ENCODE data around the gene YIPF3.
"Not testable (repeated sequence)": the region's sequence is repeated elsewhere in the genome, so short reads cannot be mapped to it uniquely, and the experiment has no call there.

Gene YIPF3

GRCh38 chr6:43504756-43505593 lies 11.8 kb downstream of the YIPF3 start:
- TF ChIP-seq, protein P1, sequence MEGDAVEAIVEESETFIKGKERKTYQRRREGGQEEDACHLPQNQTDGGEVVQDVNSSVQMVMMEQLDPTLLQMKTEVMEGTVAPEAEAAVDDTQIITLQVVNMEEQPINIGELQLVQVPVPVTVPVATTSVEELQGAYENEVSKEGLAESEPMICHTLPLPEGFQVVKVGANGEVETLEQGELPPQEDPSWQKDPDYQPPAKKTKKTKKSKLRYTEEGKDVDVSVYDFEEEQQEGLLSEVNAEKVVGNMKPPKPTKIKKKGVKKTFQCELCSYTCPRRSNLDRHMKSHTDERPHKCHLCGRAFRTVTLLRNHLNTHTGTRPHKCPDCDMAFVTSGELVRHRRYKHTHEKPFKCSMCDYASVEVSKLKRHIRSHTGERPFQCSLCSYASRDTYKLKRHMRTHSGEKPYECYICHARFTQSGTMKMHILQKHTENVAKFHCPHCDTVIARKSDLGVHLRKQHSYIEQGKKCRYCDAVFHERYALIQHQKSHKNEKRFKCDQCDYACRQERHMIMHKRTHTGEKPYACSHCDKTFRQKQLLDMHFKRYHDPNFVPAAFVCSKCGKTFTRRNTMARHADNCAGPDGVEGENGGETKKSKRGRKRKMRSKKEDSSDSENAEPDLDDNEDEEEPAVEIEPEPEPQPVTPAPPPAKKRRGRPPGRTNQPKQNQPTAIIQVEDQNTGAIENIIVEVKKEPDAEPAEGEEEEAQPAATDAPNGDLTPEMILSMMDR (IDR thresholded peaks at IDR 0.05; ENCODE audit: low read depth, low read length) = no peak
- H3K4me3 ChIP-seq (ENCODE audit: low read depth, low read length) = no peak overlapping the region
- no peak for DNase-seq (ENCODE audit: low read depth, low spot score)
- in situ Hi-C loops (cut with HindIII; ENCODE audit: low sequenced_read_pairs) = no loop called here

DNA sequence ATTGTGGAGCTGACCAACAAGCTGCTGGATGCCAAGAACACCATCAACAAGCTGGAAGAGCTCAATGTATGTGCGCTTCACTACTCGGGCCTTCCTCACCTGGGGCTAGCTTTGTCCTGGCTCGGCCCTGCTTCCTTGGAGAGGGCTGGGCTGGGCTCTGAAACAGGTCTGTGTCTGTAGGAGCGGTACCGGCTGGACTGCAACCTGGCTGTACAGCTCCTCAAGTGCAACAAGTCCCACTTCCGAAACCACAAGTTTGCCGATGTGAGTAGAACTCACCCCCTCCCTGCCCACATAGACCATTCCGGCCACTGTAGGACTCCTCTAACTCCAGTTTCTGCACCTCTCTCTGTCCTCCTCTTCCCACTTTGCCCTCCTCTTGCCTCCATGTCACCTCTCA lies 13.3 kb downstream of the YIPF3 start:
- no peak overlapping the region for H3K4me3 ChIP-seq (ENCODE audit: low read depth, low read length)
- DNase-seq (ENCODE audit: low read depth, low spot score) = no peak
- in situ Hi-C loops (cut with HindIII; ENCODE audit: low sequenced_read_pairs) = no loop called here
- TF ChIP-seq, protein P1 (IDR thresholded peaks at IDR 0.05; ENCODE audit: low read depth, low read length) = no peak

GRCh38 chr6:43502666-43503065 lies 14.1 kb downstream of the YIPF3 start:
- DNase-seq (ENCODE audit: low read depth, low spot score) = no peak
- TF ChIP-seq, protein P1 (IDR thresholded peaks at IDR 0.05; ENCODE audit: low read depth, low read length) = no peak
- in situ Hi-C loops (cut with HindIII; ENCODE audit: low sequenced_read_pairs) = no loop called here
- H3K4me3 ChIP-seq (ENCODE audit: low read depth, low read length) = no peak overlapping the region

DNA sequence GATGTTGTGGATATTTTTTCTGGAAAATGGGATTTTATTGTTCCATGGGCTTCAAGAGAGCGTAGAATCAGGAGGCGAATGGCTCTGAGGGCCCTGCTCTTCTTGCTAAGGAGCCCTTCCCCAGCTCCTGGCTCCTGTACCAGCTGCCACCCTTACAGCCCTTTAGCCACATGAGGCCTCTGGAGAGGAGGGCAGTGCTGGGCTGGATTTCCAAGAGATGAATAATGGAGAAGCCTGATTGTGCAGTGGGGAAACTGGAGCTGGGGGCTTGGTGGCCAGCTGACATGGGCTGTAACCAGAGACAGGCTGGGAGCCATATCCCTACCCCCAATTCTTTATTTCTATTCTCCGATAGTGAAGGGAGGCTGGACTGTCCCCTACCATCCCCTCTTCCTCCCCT lies 15.8 kb downstream of the YIPF3 start:
- TF ChIP-seq, protein P1 (IDR thresholded peaks at IDR 0.05; ENCODE audit: low read depth, low read length) = no peak

GRCh38 chr6:43499028-43499815 lies 17.5 kb downstream of the YIPF3 start:
- TF ChIP-seq, protein P1 (IDR thresholded peaks at IDR 0.05; ENCODE audit: low read depth, low read length) = no peak
- in situ Hi-C loops (cut with HindIII; ENCODE audit: low sequenced_read_pairs) = no loop called here
- H3K4me3 ChIP-seq (ENCODE audit: low read depth, low read length) = no peak overlapping the region
- DNase-seq (ENCODE audit: low read depth, low spot score) = no peak

More for the DNA sequence above, 15.8 kb downstream of the YIPF3 start:
- in situ Hi-C loops (cut with HindIII; ENCODE audit: low sequenced_read_pairs) = no loop called here
- no peak for DNase-seq (ENCODE audit: low read depth, low spot score)
- H3K4me3 ChIP-seq (ENCODE audit: low read depth, low read length) = no peak overlapping the region

GRCh38 chr6:43498291-43498690 lies 18.4 kb downstream of the YIPF3 start:
- DNase-seq (ENCODE audit: low read depth, low spot score); H3K4me3 ChIP-seq (ENCODE audit: low read depth, low read length); in situ Hi-C loops (cut with HindIII; ENCODE audit: low sequenced_read_pairs): not testable (repeated sequence)

DNA sequence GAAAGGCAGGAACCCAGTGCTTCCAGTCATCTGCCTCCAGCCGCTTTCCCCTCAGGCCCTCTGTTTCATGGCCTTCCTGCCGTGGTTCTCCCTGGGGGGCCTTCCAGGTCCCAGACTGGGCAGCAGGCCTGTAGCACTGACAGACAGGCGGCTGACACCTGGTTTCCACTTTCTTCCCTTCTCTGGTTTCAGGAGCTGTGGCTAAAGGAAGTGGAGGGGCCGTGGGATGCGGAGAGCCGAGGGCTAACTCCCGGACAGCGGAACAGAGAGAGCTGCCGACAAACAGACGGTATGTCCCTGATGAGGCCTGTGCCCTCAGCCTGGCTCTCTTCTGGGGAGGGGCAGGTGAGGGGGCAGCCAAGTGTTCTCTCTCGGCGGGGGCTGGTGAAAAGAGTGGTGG lies 19.0 kb downstream of the YIPF3 start:
- H3K4me3 ChIP-seq (ENCODE audit: low read depth, low read length) = no peak overlapping the region
- DNase-seq (ENCODE audit: low read depth, low spot score) = no peak
- TF ChIP-seq, protein P1 (IDR thresholded peaks at IDR 0.05; ENCODE audit: low read depth, low read length) = no peak
- in situ Hi-C loops (cut with HindIII; ENCODE audit: low sequenced_read_pairs) = no loop called here
